ENCODE results near the gene MYL11. TPM values are rescaled to one million over a fixed set of nuclear protein-coding genes. Genes with fewer than 3 reads are reported as not detected.

The MYL11 gene
- total RNA-seq, 6 experiments from 2014 or later: 0.77 to 1.2 (median 0.82) TPM; not detected in 3

- Mint-ChIP-seq H3K4me1 (ENCODE audit: low read depth) (peaks cover 46% of the 10 kb centered on the region), H3K4me3 (no peak overlapping the region), H3K27ac (no peak overlapping the region), H3K9me3 (no peaks in the 10 kb centered on the region), H3K36me3 (ENCODE audit: low read depth) (no peaks in the 10 kb centered on the region), H3K27me3 (ENCODE audit: insufficient read depth) (no peaks in the 10 kb centered on the region)
- no peak for TF ChIP-seq CTCF (IDR thresholded peaks at IDR 0.05)
- no peak for DNase-seq
Observed at GRCh38 chr16:30397776-30398660, 23.4 kb downstream of the MYL11 start.

DNA sequence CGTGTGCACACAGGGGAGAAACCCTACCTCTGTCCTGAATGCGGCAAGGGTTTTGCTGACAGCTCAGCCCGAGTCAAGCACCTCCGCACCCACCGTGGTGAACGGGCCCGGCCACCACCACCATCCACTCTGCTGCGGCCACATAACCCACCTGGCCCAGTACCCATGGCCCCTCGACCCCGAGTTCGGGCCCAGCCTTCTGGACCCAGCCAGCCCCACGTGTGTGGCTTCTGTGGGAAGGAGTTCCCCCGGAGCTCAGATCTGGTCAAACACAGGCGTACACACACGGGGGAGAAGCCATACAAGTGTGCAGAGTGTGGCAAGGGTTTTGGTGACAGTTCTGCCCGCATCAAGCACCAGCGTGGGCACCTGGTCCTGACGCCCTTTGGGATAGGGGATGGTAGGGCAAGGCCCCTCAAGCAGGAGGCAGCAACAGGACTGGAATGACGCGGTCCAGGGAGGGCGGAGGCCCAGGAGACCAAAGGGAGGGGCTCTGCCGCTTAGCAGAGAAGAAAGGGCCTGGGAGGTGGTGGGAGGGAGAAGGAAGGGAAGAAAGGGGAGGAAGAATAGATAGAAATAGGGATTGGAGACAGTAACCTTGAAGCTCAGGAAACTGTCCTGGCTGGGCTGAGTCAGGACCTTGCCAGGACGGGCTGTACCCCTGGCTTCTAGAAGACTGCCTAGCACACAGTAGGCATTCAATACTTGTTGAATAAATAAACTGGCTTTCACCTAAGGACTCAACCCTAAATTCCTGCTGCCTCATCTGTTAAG, 24.2 kb downstream of the MYL11 start:
- H3K9me3 Mint-ChIP-seq: no peaks in the 10 kb centered on the region
- no peaks in the 10 kb centered on the region for H3K27me3 Mint-ChIP-seq (ENCODE audit: insufficient read depth)
- H3K36me3 Mint-ChIP-seq (ENCODE audit: low read depth): no peaks in the 10 kb centered on the region
- peaks cover 42% of the 10 kb centered on the region for H3K4me1 Mint-ChIP-seq (ENCODE audit: low read depth)
- TF ChIP-seq CTCF (IDR thresholded peaks at IDR 0.05): no peak
- peak overlapping the region; percentile 96; the same call in 1 of the 2 replicates for H3K27ac Mint-ChIP-seq
- no peak for DNase-seq
- no peak overlapping the region for H3K4me3 Mint-ChIP-seq

- no peak for DNase-seq
- Mint-ChIP-seq H3K27me3 (ENCODE audit: insufficient read depth) (no peaks in the 10 kb centered on the region), H3K9me3 (no peaks in the 10 kb centered on the region), H3K27ac (peak overlapping the region; percentile 96), H3K4me1 (ENCODE audit: low read depth) (peaks cover 35% of the 10 kb centered on the region), H3K36me3 (ENCODE audit: low read depth) (no peaks in the 10 kb centered on the region), H3K4me3 (peak overlapping the region; percentile 93)
- TF ChIP-seq CTCF (IDR thresholded peaks at IDR 0.05): no peak
Observed at GRCh38 chr16:30399435-30400186, 25.0 kb downstream of the MYL11 start.

- H3K4me3 Mint-ChIP-seq: peak overlapping the region; percentile 93
- DNase-seq: no peak
- no peaks in the 10 kb centered on the region for H3K9me3 Mint-ChIP-seq
- TF ChIP-seq CTCF (IDR thresholded peaks at IDR 0.05): no peak
- H3K4me1 Mint-ChIP-seq (ENCODE audit: low read depth): peaks cover 27% of the 10 kb centered on the region
- H3K36me3 Mint-ChIP-seq (ENCODE audit: low read depth): no peaks in the 10 kb centered on the region
- no peaks in the 10 kb centered on the region for H3K27me3 Mint-ChIP-seq (ENCODE audit: insufficient read depth)
- peak overlapping the region; percentile 96 for H3K27ac Mint-ChIP-seq
Observed at GRCh38 chr16:30401768-30402425, 27.3 kb downstream of the MYL11 start.

- Mint-ChIP-seq H3K27ac (peak overlapping the region; percentile 84), H3K9me3 (no peaks in the 10 kb centered on the region), H3K4me1 (ENCODE audit: low read depth) (peaks cover 28% of the 10 kb centered on the region), H3K27me3 (ENCODE audit: insufficient read depth) (peaks cover 1% of the 10 kb centered on the region; the same call in 1 of the 2 replicates), H3K36me3 (ENCODE audit: low read depth) (no peaks in the 10 kb centered on the region; the same call in 1 of the 2 replicates), H3K4me3 (peak overlapping the region; percentile 91)
- no peak for TF ChIP-seq CTCF (IDR thresholded peaks at IDR 0.05)
- DNase-seq: no peak
Observed at GRCh38 chr16:30406795-30407101, 32.1 kb downstream of the MYL11 start.

Measured in HFFc6 (cell line).